Kidney (tissue), 14 donors: ENCODE data around the gene UNKL. TPM values are rescaled to one million over a fixed set of nuclear protein-coding genes. Genes with fewer than 3 reads are reported as not detected.
A peak's percentile ranks its signal among the peaks of the same experiment; 100 is the strongest.

Source experiments
- DNase-seq, 5 donors: peaks; one replicate each; pipeline ENCODE4 v3.0.0-alpha.2; 2013 to 2020
- FAIRE-seq: peaks from 2 replicates; lab custom pipeline; 2012; peaks lifted over from hg19 to GRCh38; lab: Jason Lieb, UNC
- H3K27ac ChIP-seq, 2 donors: one replicate each; pipeline ENCODE4 v1.7.0; 2013; ENCODE audit warnings: low read depth in 2 of 2, low read length in 2 of 2, inconsistent platforms in 1 of 2
- H3K27me3 ChIP-seq: one replicate; pipeline ENCODE4 v1.7.1; 2013; ENCODE audit warnings: low read length, inconsistent platforms; ENCODE audit not compliant: control insufficient read depth, insufficient read depth
- H3K36me3 ChIP-seq, 3 donors: one replicate each; pipeline versions ENCODE4 v1.7.0 to v1.7.1; 2013; ENCODE audit warnings: low read length in 3 of 3, control low read depth in 1 of 3, inconsistent platforms in 1 of 3; ENCODE audit not compliant: insufficient read depth in 3 of 3, control insufficient read depth in 2 of 3
- H3K4me1 ChIP-seq, 3 donors: one replicate each; pipeline versions ENCODE4 v1.7.0 to v1.7.1; 2013; ENCODE audit warnings: low read length in 3 of 3, inconsistent platforms in 1 of 3, low read depth in 1 of 3; ENCODE audit not compliant: control insufficient read depth in 2 of 3, insufficient read depth in 2 of 3
- H3K4me3 ChIP-seq, 3 donors: one replicate each; pipeline versions ENCODE4 v1.7.0 to v1.8.1; 2013; ENCODE audit warnings: low read length in 3 of 3, control low read depth in 1 of 3, inconsistent platforms in 1 of 3
- H3K9ac ChIP-seq, 3 donors: one replicate each; pipeline versions ENCODE4 v1.7.0 to v1.7.1; 2013; ENCODE audit warnings: low read length in 3 of 3, control low read depth in 1 of 3, inconsistent platforms in 1 of 3
- H3K9me3 ChIP-seq, 3 donors: one replicate each; pipeline versions ENCODE4 v1.7.0 to v1.7.1; 2013; ENCODE audit warnings: low read length in 3 of 3, control low read depth in 1 of 3, inconsistent platforms in 1 of 3; ENCODE audit not compliant: control insufficient read depth in 2 of 3, insufficient read depth in 1 of 3
- intact Hi-C: fragments of 100-400 bp; cut with DNase I; formaldehyde crosslinking; loops from one replicate; pipeline ENCODE4 v1.11.1; 2022
- polyA plus RNA-seq: library from polyadenylated mRNA; stranded (reverse); fragments of 350-450 nt; fragmentation: Illumina TruSeq; extraction: RNeasy Lipid Tissue Mini Kit (QIAGEN cat#74804); gene quantifications from one replicate; pipeline ENCODE4 v1.2.3, GENCODE V29; 2014; ENCODE audit warnings: low read depth, low replicate concordance; ENCODE audit not compliant: insufficient read depth
- total RNA-seq: library from RNA; stranded (reverse); fragmentation: NEBNext Ultra II Directional; extraction: Animal tissue kit (Norgen Biotek cat#: 25700); gene quantifications from one replicate; pipeline ENCODE4 v1.2.1, GENCODE V29; 2021
- TF ChIP-seq, protein P1 (sequence below): IDR thresholded peaks from 3 replicates; pipeline ENCODE4 v1.5.1; 2012; ENCODE audit warnings: mild to moderate bottlenecking, moderate library complexity, borderline replicate concordance; ENCODE audit not compliant: insufficient read depth; ENCODE audit errors: extremely low read depth
- donor health status: control.
- donor health status: control.
- donor health status: control.
- donor health status: control.
- donor health status: control.
- donor health status: DM: yes; HTN: yes; CAD: no.
- donor health status: Normal renal cell carcinoma (clear cell type).

UNKL gene
- total and polyA plus RNA-seq, 2 donors from 2014 or later = 5.5 to 26.0 TPM

DNA sequence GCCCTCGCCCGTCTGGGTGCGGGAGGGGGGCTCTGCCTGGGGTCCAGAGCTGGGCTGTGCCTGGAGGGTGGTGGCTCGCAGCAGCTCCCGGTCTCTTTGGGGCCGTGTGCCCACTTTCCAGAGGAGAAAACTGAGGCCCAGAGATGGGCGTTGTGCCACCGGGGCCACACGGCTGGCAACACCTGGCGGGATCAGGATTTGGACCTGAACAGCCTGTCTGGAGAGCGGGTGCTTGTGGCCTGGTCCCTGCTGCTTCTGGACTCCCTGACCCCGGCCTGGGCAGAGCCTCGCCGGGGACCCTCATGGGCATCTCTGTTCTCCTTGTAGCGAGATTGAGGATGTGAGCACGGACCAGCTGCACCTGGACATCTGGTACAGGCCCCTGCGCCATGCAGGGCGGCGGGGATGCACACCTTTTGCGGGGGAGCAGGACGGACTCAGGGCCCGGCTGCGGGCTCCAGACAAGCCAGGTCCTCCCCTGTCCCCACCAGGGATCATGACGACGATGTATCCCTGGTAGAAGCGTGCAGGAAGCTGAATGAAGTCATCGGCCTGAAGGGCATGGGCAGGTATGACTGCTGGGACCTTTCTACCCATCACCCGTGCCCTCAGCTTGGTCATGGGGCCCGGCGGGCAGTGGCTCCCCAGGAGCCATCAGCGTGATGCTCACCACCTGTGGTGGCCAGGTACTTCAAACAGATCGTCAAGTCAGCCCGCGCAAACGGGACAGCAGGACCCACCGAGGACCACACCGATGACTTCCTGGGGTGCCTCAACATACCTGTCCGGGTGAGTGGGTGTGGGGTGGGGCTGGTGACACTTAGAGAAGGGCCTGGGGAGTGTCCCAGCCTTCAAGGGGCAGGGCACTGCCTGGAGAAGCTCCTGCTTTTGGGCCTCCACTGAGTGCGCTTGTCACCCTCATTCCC is 72.7 kb downstream of the UNKL start:
- intact Hi-C loops = no loop called here
- TF ChIP-seq, protein P1, sequence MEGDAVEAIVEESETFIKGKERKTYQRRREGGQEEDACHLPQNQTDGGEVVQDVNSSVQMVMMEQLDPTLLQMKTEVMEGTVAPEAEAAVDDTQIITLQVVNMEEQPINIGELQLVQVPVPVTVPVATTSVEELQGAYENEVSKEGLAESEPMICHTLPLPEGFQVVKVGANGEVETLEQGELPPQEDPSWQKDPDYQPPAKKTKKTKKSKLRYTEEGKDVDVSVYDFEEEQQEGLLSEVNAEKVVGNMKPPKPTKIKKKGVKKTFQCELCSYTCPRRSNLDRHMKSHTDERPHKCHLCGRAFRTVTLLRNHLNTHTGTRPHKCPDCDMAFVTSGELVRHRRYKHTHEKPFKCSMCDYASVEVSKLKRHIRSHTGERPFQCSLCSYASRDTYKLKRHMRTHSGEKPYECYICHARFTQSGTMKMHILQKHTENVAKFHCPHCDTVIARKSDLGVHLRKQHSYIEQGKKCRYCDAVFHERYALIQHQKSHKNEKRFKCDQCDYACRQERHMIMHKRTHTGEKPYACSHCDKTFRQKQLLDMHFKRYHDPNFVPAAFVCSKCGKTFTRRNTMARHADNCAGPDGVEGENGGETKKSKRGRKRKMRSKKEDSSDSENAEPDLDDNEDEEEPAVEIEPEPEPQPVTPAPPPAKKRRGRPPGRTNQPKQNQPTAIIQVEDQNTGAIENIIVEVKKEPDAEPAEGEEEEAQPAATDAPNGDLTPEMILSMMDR = no peak
- H3K27ac ChIP-seq = no peak overlapping the region
- H3K9me3 ChIP-seq = no peaks in the 10 kb centered on the region
- FAIRE-seq (no peak), DNase-seq (peak in 1 of 5 donors; percentile 70)
- H3K36me3 ChIP-seq = peaks cover 0 to 3% (median 0%) of the 10 kb centered on the region in 3 donors
- H3K4me3 ChIP-seq = no peak overlapping the region
- no peaks in the 10 kb centered on the region for H3K27me3 ChIP-seq
- no peak overlapping the region for H3K9ac ChIP-seq
- peaks cover 0 to 14% (median 0%) of the 10 kb centered on the region in 3 donors for H3K4me1 ChIP-seq

- Histone ChIP-seq H3K9ac (no peak overlapping the region), H3K4me3 (no peak overlapping the region), H3K27ac (no peak overlapping the region), H3K9me3 (no peaks in the 10 kb centered on the region), H3K4me1 (peaks cover 0 to 14% (median 0%) of the 10 kb centered on the region in 3 donors), H3K36me3 (peaks cover 0 to 3% (median 0%) of the 10 kb centered on the region in 3 donors), H3K27me3 (no peaks in the 10 kb centered on the region)
- DNase-seq (peak in 1 of 5 donors; percentile 41), FAIRE-seq (no peak)
- TF ChIP-seq, protein P1 = no peak
- intact Hi-C loops = no loop called here
Measured at GRCh38 chr16:1340730-1341494, 73.6 kb downstream of the UNKL start.

DNA sequence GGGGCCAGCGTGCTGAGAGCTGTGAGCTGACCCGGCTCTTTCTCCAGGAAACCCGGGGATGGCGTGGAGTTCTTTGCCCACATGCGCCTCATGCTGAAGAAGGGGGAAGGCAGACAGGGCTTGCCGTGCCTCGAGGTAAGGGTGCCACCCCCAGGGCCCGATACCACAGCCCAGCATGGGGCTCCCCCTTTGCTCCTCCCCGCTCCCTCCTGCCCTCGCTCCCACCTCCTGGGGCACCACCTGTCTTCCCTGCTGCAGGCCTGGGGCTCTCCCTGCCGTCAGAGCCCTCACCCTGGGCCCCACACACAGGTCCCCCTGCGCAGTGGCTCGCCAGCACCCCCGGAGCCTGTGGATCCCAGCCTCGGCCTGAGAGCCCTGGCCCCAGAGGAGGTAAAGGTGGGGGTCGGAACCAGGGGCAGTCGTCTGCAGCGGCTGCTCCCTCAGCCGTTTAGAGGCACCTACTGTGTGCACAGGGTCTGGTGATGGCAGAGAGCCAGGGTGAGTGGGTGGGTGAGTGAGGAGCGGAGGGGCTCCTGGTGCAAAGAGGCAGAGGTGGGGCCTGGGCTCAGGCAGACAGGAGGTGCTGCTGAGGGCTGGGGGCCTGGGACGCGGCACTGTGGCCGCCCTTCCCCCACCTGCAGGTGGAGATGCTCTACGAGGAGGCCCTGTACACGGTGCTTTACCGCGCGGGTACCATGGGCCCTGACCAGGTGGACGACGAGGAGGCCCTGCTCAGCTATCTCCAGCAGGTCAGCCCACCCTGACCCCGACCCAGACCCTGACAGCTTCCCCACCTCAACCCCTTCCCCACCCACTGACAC is 75.4 kb downstream of the UNKL start:
- intact Hi-C loops = no loop called here
- Histone ChIP-seq H3K36me3 (peaks cover 0 to 3% (median 0%) of the 10 kb centered on the region in 3 donors), H3K27me3 (peaks cover 9% of the 10 kb centered on the region), H3K4me1 (peaks cover 0 to 14% (median 0%) of the 10 kb centered on the region in 3 donors), H3K9ac (no peak overlapping the region), H3K4me3 (no peak overlapping the region), H3K27ac (no peak overlapping the region), H3K9me3 (no peaks in the 10 kb centered on the region)
- FAIRE-seq = no peak
- peak in 1 of 5 donors; percentile 43 for DNase-seq
- TF ChIP-seq, protein P1 = no peak
